ENCODE data around the gene PKP4. TPM values are rescaled to one million over a fixed set of nuclear protein-coding genes. Genes with fewer than 3 reads are reported as not detected.

PKP4 gene
- total RNA-seq, 1 experiment from 2014 or later = 52.0 TPM

DNA sequence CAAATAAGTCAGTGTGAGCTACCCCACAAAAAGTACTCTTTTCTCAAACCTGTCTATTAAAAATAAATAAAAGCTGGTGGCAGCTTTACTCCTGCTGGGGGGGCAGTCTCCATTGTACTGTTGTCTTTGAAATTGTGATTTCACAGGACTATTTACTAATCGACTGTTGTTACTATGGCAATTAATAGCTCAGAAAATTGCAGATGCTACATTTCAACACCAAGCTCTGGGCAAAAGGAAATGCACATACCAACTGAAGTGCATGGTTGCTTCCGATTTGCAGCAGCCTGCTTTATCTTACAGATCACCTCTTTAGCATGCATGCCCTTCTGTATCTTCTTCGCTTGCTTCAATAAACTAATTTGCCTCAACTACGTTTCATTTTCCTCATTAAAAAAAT lies 220.8 kb downstream of the PKP4 start:
- H3K79me2 ChIP-seq (ENCODE audit: insufficient read depth, low read length) = no peaks in the 10 kb centered on the region
- Mint-ChIP-seq H3K4me3 (no peak overlapping the region), H3K27me3 (ENCODE audit: low read depth) (no peaks in the 10 kb centered on the region; the same call in 1 of the 2 replicates), H3K27ac (peak overlapping the region in 2 of 3 experiments; percentile 31 to 91; a peak in 3 of 7 replicates), H3K9me3 (no peaks in the 10 kb centered on the region), H3K4me1 (peaks cover 8 to 10% of the 10 kb centered on the region in 2 experiments; a peak in 3 of 4 replicates), H3K36me3 (ENCODE audit: insufficient read depth in 1 of 3, low read depth in 3 of 3) (peaks cover 18 to 67% (median 56%) of the 10 kb centered on the region in 3 experiments; a peak in 6 of 7 replicates)
- H4K5ac ChIP-seq (ENCODE audit: insufficient read length, low read depth, low read length) = no peak overlapping the region
- no peak overlapping the region for H3K18ac ChIP-seq (ENCODE audit: insufficient read length, low read depth, low read length)
- TF ChIP-seq, protein P1, sequence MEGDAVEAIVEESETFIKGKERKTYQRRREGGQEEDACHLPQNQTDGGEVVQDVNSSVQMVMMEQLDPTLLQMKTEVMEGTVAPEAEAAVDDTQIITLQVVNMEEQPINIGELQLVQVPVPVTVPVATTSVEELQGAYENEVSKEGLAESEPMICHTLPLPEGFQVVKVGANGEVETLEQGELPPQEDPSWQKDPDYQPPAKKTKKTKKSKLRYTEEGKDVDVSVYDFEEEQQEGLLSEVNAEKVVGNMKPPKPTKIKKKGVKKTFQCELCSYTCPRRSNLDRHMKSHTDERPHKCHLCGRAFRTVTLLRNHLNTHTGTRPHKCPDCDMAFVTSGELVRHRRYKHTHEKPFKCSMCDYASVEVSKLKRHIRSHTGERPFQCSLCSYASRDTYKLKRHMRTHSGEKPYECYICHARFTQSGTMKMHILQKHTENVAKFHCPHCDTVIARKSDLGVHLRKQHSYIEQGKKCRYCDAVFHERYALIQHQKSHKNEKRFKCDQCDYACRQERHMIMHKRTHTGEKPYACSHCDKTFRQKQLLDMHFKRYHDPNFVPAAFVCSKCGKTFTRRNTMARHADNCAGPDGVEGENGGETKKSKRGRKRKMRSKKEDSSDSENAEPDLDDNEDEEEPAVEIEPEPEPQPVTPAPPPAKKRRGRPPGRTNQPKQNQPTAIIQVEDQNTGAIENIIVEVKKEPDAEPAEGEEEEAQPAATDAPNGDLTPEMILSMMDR (conservative IDR thresholded peaks at IDR 0.05) = no peak
- H2AFZ ChIP-seq (ENCODE audit: low read length) = no peak overlapping the region
- H2BK5ac ChIP-seq (ENCODE audit: insufficient read length, low read length) = no peak overlapping the region
- no peak overlapping the region for H4K91ac ChIP-seq (ENCODE audit: insufficient read length, low read depth, low read length)
- no peak overlapping the region for H4K8ac ChIP-seq (replicated peaks; ENCODE audit: insufficient read length, low read depth, low read length)
- H3K56ac ChIP-seq (ENCODE audit: insufficient read length, low read depth, low read length) = no peak overlapping the region
- no peaks in the 10 kb centered on the region for H3K27me3 ChIP-seq (ENCODE audit: insufficient read depth, low read length)
- H3K4me2 ChIP-seq (ENCODE audit: insufficient read depth, insufficient read length, low read length) = no peak overlapping the region
- H2BK120ac ChIP-seq (ENCODE audit: low read depth, low read length, poor library complexity, severe bottlenecking) = no peak overlapping the region
- peaks cover 12% of the 10 kb centered on the region; the same call in 1 of the 2 replicates for H3K4me1 ChIP-seq (ENCODE audit: insufficient read depth, low read length)
- no peaks in the 10 kb centered on the region for H3K23me2 ChIP-seq (ENCODE audit: insufficient read length, low read depth, low read length, poor library complexity, severe bottlenecking)
- no peak overlapping the region for H3K9ac ChIP-seq (ENCODE audit: extremely low read depth, insufficient read length, low read length)
- H3K14ac ChIP-seq (ENCODE audit: insufficient read depth, low read length) = no peak overlapping the region
- H2BK20ac ChIP-seq (ENCODE audit: low read depth, low read length, poor library complexity, severe bottlenecking) = no peak overlapping the region
- no CpG with 5 or more reads among the region's 4 CpGs for WGBS (ENCODE audit: extremely low coverage, insufficient read length, low lambda C conversion rate)
- H4K20me1 ChIP-seq (ENCODE audit: control insufficient read depth, insufficient read depth, insufficient read length) = no peaks in the 10 kb centered on the region
- no peak overlapping the region for H3T11ph ChIP-seq (ENCODE audit: low read length)
- no peak overlapping the region for H2BK15ac ChIP-seq (ENCODE audit: low read depth, low read length)
- no peak overlapping the region for H3K23ac ChIP-seq (ENCODE audit: insufficient read length, low read depth, low read length)
- no peaks in the 10 kb centered on the region for H3K79me1 ChIP-seq (ENCODE audit: insufficient read depth, low read depth, low read length, poor library complexity, severe bottlenecking)
- no peak overlapping the region for H2BK12ac ChIP-seq (ENCODE audit: insufficient read length, low read depth, low read length)
- H2AK5ac ChIP-seq (ENCODE audit: insufficient read length, low read length) = no peak overlapping the region
- H3K4ac ChIP-seq (ENCODE audit: low read depth, low read length) = no peak overlapping the region
- no peaks in the 10 kb centered on the region for H3K9me3 ChIP-seq (ENCODE audit: control insufficient read depth, low read depth, low read length)
- DNase-seq = no peak
- H3K27ac ChIP-seq (ENCODE audit: insufficient read length, low read depth, low read length) = peak overlapping the region; percentile 21
